ENCODE data around the gene NHERF1. TPM values are rescaled to one million over a fixed set of nuclear protein-coding genes. Genes with fewer than 3 reads are reported as not detected.
A peak's percentile ranks its signal among the peaks of the same experiment; 100 is the strongest.

Gene NHERF1
- total and polyA plus RNA-seq, 9 of the 15 experiments (the other 6 are each of a cell fraction or from before 2014, with no cell fraction given) = 11.4 to 79.9 (median 36.9) TPM

GRCh38 chr17:74732042-74732867, 16.2 kb upstream of the NHERF1 start:
- ChIA-PET POLR2A (interaction anchor here (0.6 kb wide), 1 partner anchor 146 kb away, joined by 3 read pairs; no protein-coding TSS in a partner anchor), CTCF (ENCODE audit: low intra/inter-chr PET ratio) (interaction anchor here (0.6 kb wide), 2 partner anchors 39 to 216 kb away, joined by 3 read pairs; no protein-coding TSS in a partner anchor)
- TF ChIP-seq HDAC1 (IDR thresholded peaks at IDR 0.05) (0 out of 4 replicates have a peak, but pooled peaks of 1 of the 2 experiments have one; percentile 19), SOX6 (IDR thresholded peaks at IDR 0.05) (no peak)
- Histone ChIP-seq H3K9me3 (replicated peaks; ENCODE audit: control insufficient read depth, insufficient read depth, low read depth, low read length) (peaks cover 9% of the 10 kb centered on the region; the same call in 1 of the 2 replicates), H3K79me2 (ENCODE audit: control insufficient read depth, insufficient read depth, low read length) (no peaks in the 10 kb centered on the region), H3K4me2 (ENCODE audit: insufficient read depth, low read length) (no peak overlapping the region), H4K20me1 (replicated peaks; ENCODE audit: control insufficient read depth, insufficient read depth, low read length) (no peaks in the 10 kb centered on the region; the same call in 1 of the 2 replicates), H3K4me1 (replicated peaks in 1 of 2; ENCODE audit: control insufficient read depth in 2 of 2, insufficient read depth in 2 of 2, low read length in 2 of 2) (peaks cover 0 to 10% of the 10 kb centered on the region in 2 experiments; a peak in 2 of 5 replicates), H3K9me1 (ENCODE audit: control insufficient read depth, insufficient read depth, low read length) (no peaks in the 10 kb centered on the region), H3K36me3 (ENCODE audit: control insufficient read depth, insufficient read depth, low read length) (no peaks in the 10 kb centered on the region), H3K27me3 (ENCODE audit: control insufficient read depth in 2 of 2, insufficient read depth in 2 of 2, low read length in 2 of 2) (peaks cover 16 to 56% of the 10 kb centered on the region in 2 experiments; a peak in 3 of 5 replicates), H2AFZ (ENCODE audit: low read depth, low read length) (no peak overlapping the region), H3K27ac (ENCODE audit: extremely low read depth, low read depth, low read length) (no peak overlapping the region), H3K9ac (ENCODE audit: insufficient read depth in 1 of 2, low read depth in 2 of 2, low read length in 2 of 2) (no peak overlapping the region), H3K4me3 (no peak overlapping the region)
- no peak for ATAC-seq
- DNase-seq (ENCODE audit: extremely low read depth in 1 of 4, low spot score in 3 of 4) = no peak
- no peak for FAIRE-seq
- in situ Hi-C loops (cut with MboI) (no loop called here), intact Hi-C loops (cut with micrococcal nuclease) (no loop called here)
- BruUV-seq (replicated peaks) = no TSS peak
- 0% methylated on average over 12 of the region's 12 CpGs for WGBS (ENCODE audit: insufficient coverage, low coverage, missing lambda C conversion rate)

- FAIRE-seq (peak; percentile 86), ATAC-seq (no peak), DNase-seq (ENCODE audit: extremely low read depth in 1 of 4, low spot score in 3 of 4) (no peak)
- WGBS (ENCODE audit: insufficient coverage, low coverage, missing lambda C conversion rate) = 0% methylated on average over 9 of the region's 9 CpGs
- Histone ChIP-seq H3K4me3 (no peak overlapping the region), H4K20me1 (replicated peaks; ENCODE audit: control insufficient read depth, insufficient read depth, low read length) (no peaks in the 10 kb centered on the region; the same call in 1 of the 2 replicates), H3K9me1 (ENCODE audit: control insufficient read depth, insufficient read depth, low read length) (no peaks in the 10 kb centered on the region), H3K27ac (ENCODE audit: extremely low read depth, low read depth, low read length) (no peak overlapping the region), H3K9ac (ENCODE audit: insufficient read depth in 1 of 2, low read depth in 2 of 2, low read length in 2 of 2) (no peak overlapping the region), H3K4me2 (ENCODE audit: insufficient read depth, low read length) (no peak overlapping the region), H3K79me2 (ENCODE audit: control insufficient read depth, insufficient read depth, low read length) (no peaks in the 10 kb centered on the region), H3K9me3 (replicated peaks; ENCODE audit: control insufficient read depth, insufficient read depth, low read depth, low read length) (peaks cover 4% of the 10 kb centered on the region; the same call in 1 of the 2 replicates), H3K27me3 (ENCODE audit: control insufficient read depth in 2 of 2, insufficient read depth in 2 of 2, low read length in 2 of 2) (peaks cover 24 to 66% of the 10 kb centered on the region in 2 experiments; a peak in 3 of 5 replicates), H2AFZ (ENCODE audit: low read depth, low read length) (no peak overlapping the region), H3K4me1 (replicated peaks in 1 of 2; ENCODE audit: control insufficient read depth in 2 of 2, insufficient read depth in 2 of 2, low read length in 2 of 2) (peaks cover 0 to 19% of the 10 kb centered on the region in 2 experiments; a peak in 3 of 5 replicates), H3K36me3 (ENCODE audit: control insufficient read depth, insufficient read depth, low read length) (no peaks in the 10 kb centered on the region)
- in situ Hi-C loops (cut with MboI) = no loop called here
- ChIA-PET CTCF (ENCODE audit: low intra/inter-chr PET ratio) (no interaction called here), POLR2A (no interaction called here)
- intact Hi-C loops (cut with micrococcal nuclease) = no loop called here
- no TSS peak for BruUV-seq (replicated peaks)
- TF ChIP-seq NCOA2 (IDR thresholded peaks at IDR 0.05; ENCODE audit: partially characterized antibody in 2 of 2) = no peak
- TF ChIP-seq SIX5 (IDR thresholded peaks at IDR 0.05; ENCODE audit: borderline replicate concordance in 1 of 2, insufficient read depth in 1 of 2, low read depth in 1 of 2, low read length in 2 of 2) = no peak
- TF ChIP-seq ZNF561 (CRISPR knock-in tag; conservative IDR thresholded peaks at IDR 0.05) = no peak
- no peak for TF ChIP-seq KLF13 (tag; IDR thresholded peaks at IDR 0.05; ENCODE audit: borderline replicate concordance, low read depth)
- TF ChIP-seq ZEB2 (IDR thresholded peaks at IDR 0.05) = no peak
- no peak for TF ChIP-seq POLR2AphosphoS2 (IDR thresholded peaks at IDR 0.05; ENCODE audit: low read length)
- no peak for TF ChIP-seq THRB (CRISPR knock-in tag; conservative IDR thresholded peaks at IDR 0.05)
- no peak for TF ChIP-seq MEIS2 (IDR thresholded peaks at IDR 0.05; ENCODE audit: partially characterized antibody)
- no peak for TF ChIP-seq TBL1XR1 (IDR thresholded peaks at IDR 0.05; ENCODE audit: low read length in 2 of 2)
Observed at GRCh38 chr17:74733365-74734122, 14.9 kb upstream of the NHERF1 start.
